HFFc6 (cell line): ENCODE results near the gene MAPKAP1. TPM values are rescaled to one million over a fixed set of nuclear protein-coding genes. Genes with fewer than 3 reads are reported as not detected.
A peak's percentile ranks its signal among the peaks of the same experiment; 100 is the strongest.

Experiments used
- DNase-seq: peaks from one replicate; pipeline ENCODE4 v3.0.0-alpha.2; 2018
- H3K27ac Mint-ChIP-seq: 2 replicates; pipeline ENCODE4 v1.8.0; 2020; ENCODE audit warnings: mild to moderate bottlenecking, mixed read lengths
- H3K27me3 Mint-ChIP-seq: 2 replicates; pipeline ENCODE4 v1.8.0; 2021; ENCODE audit warnings: mild to moderate bottlenecking, moderate library complexity, mixed read lengths; ENCODE audit not compliant: insufficient read depth
- H3K36me3 Mint-ChIP-seq: 2 replicates; pipeline ENCODE4 v1.8.0; 2021; ENCODE audit warnings: low read depth, mixed read lengths
- H3K4me1 Mint-ChIP-seq: 2 replicates; pipeline ENCODE4 v1.8.0; 2020; ENCODE audit warnings: low read depth, mixed read lengths
- H3K4me3 Mint-ChIP-seq: 2 replicates; pipeline ENCODE4 v1.8.0; 2020; ENCODE audit warnings: mild to moderate bottlenecking, moderate library complexity, mixed read lengths
- H3K9me3 Mint-ChIP-seq: 2 replicates; pipeline ENCODE4 v1.8.0; 2020; ENCODE audit warnings: mild to moderate bottlenecking, mixed read lengths
- total RNA-seq, 6 experiments: library from RNA; stranded (reverse); fragmentation: NEBNext Ultra II Directional; extraction: Animal tissue kit (Norgen Biotek cat#: 25700); gene quantifications; 2 replicates in 1 of 6; 3 replicates in 5 of 6; pipeline ENCODE4 v1.2.3, GENCODE V29; 2021
- TF ChIP-seq, protein P1 (sequence below): fragments of 200-600 bp; sonication (generic); IDR thresholded peaks from 2 replicates; pipeline ENCODE4 v1.5.0; 2021; ENCODE audit warnings: antibody characterized with exemption, mild to moderate bottlenecking

MAPKAP1 gene
- total RNA-seq, 6 experiments from 2014 or later: 115 to 167 (median 130) TPM

- TF ChIP-seq, protein P1, sequence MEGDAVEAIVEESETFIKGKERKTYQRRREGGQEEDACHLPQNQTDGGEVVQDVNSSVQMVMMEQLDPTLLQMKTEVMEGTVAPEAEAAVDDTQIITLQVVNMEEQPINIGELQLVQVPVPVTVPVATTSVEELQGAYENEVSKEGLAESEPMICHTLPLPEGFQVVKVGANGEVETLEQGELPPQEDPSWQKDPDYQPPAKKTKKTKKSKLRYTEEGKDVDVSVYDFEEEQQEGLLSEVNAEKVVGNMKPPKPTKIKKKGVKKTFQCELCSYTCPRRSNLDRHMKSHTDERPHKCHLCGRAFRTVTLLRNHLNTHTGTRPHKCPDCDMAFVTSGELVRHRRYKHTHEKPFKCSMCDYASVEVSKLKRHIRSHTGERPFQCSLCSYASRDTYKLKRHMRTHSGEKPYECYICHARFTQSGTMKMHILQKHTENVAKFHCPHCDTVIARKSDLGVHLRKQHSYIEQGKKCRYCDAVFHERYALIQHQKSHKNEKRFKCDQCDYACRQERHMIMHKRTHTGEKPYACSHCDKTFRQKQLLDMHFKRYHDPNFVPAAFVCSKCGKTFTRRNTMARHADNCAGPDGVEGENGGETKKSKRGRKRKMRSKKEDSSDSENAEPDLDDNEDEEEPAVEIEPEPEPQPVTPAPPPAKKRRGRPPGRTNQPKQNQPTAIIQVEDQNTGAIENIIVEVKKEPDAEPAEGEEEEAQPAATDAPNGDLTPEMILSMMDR: no peak
- H3K9me3 Mint-ChIP-seq: no peaks in the 10 kb centered on the region
- H3K27ac Mint-ChIP-seq: no peak overlapping the region
- no peak overlapping the region for H3K4me3 Mint-ChIP-seq
- DNase-seq: no peak
- H3K36me3 Mint-ChIP-seq: peaks cover 10% of the 10 kb centered on the region
- H3K27me3 Mint-ChIP-seq: no peaks in the 10 kb centered on the region
- peaks cover 36% of the 10 kb centered on the region for H3K4me1 Mint-ChIP-seq
Observed at GRCh38 chr9:125593581-125594222, 113.3 kb downstream of the MAPKAP1 start.

GRCh38 chr9:125591888-125592287, 115.1 kb downstream of the MAPKAP1 start:
- Mint-ChIP-seq H3K27ac (no peak overlapping the region), H3K9me3 (no peaks in the 10 kb centered on the region), H3K36me3 (peaks cover 14% of the 10 kb centered on the region), H3K4me1 (peaks cover 51% of the 10 kb centered on the region), H3K4me3 (no peak overlapping the region), H3K27me3 (no peaks in the 10 kb centered on the region; the same call in 1 of the 2 replicates)
- TF ChIP-seq, protein P1: no peak
- DNase-seq: no peak

GRCh38 chr9:125591245-125591644, 115.8 kb downstream of the MAPKAP1 start:
- Mint-ChIP-seq H3K27me3 (no peaks in the 10 kb centered on the region; the same call in 1 of the 2 replicates), H3K36me3 (peaks cover 11% of the 10 kb centered on the region), H3K9me3 (no peaks in the 10 kb centered on the region), H3K27ac (no peak overlapping the region), H3K4me1 (peaks cover 49% of the 10 kb centered on the region), H3K4me3 (no peak overlapping the region)
- DNase-seq: no peak
- TF ChIP-seq, protein P1: no peak

- no peak overlapping the region for H3K4me3 Mint-ChIP-seq
- H3K36me3 Mint-ChIP-seq: peaks cover 4% of the 10 kb centered on the region; the same call in 1 of the 2 replicates
- peaks cover 41% of the 10 kb centered on the region for H3K4me1 Mint-ChIP-seq
- no peaks in the 10 kb centered on the region for H3K9me3 Mint-ChIP-seq
- DNase-seq: no peak
- H3K27ac Mint-ChIP-seq: no peak overlapping the region
- TF ChIP-seq, protein P1: no peak
- H3K27me3 Mint-ChIP-seq: no peaks in the 10 kb centered on the region; the same call in 1 of the 2 replicates
Observed at GRCh38 chr9:125589287-125589686, 117.7 kb downstream of the MAPKAP1 start.

DNA sequence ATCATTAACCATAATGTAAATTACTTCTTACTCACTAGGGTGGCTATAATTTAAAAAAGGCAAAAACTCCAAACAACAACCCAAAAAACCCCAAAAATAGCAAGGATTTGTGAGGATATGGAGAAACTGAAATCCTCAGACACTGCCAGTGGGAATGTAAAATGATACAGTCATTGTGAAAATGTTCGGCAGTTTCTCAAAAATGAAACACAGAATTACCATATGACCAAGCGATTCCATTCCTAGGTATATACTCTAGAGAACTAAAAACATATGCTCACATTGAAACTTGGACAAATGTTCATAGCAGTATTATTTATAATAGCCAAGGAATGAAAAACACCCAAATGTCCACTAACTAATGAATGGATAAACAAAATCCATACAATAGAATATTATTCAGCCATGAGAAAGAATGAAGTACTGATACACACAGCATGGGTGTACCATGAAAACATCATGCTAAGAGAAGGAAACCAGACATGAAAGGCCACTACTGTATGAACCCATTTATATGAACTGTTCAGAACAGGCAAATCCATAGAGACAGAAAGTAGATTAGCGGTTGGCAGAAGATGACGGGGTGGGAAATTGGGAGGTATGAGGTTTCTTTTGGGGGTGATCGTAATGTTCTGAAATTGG, 119.1 kb downstream of the MAPKAP1 start:
- H3K27me3 Mint-ChIP-seq: no peaks in the 10 kb centered on the region; the same call in 1 of the 2 replicates
- no peak for DNase-seq

More for the DNA sequence above, 119.1 kb downstream of the MAPKAP1 start:
- Mint-ChIP-seq H3K36me3 (peaks cover 4% of the 10 kb centered on the region), H3K27ac (peak overlapping the region; percentile 23; the same call in 1 of the 2 replicates), H3K9me3 (no peaks in the 10 kb centered on the region), H3K4me3 (no peak overlapping the region), H3K4me1 (peaks cover 31% of the 10 kb centered on the region)
- TF ChIP-seq, protein P1: no peak
